Measurements from ENCODE around the gene NSF. TPM values are rescaled to one million over a fixed set of nuclear protein-coding genes. Genes with fewer than 3 reads are reported as not detected.
"Not testable (repeated sequence)": the region's sequence is repeated elsewhere in the genome, so short reads cannot be mapped to it uniquely, and the experiment has no call there.

Gene NSF
- total RNA-seq, 3 donors from 2014 or later: 68.5 to 95.4 (median 69.3) TPM

DNA sequence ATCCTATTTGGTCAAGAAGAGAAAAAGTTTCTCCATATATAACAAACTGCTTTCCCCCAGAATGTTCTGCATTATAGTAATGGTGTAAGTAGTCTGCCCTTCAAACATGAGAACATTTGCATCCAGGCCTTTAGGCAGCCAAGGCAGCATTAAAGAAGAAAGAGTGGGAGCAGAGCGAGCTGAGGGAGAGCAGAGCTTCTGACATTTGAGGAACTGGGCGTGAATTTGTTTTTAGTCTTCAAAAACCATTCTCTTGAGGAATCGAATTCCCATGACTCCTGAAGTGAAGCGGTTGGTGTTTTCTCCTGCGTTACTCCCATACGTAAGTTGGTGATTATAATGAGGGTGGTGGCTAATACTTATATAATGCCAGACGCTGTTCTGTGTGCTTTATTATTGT is 58.8 kb downstream of the NSF start:
- H3K9me3 ChIP-seq; intact Hi-C loops (cut with DNase I, micrococcal nuclease); H3K36me3 ChIP-seq (ENCODE audit: low read depth); H3K4me3 ChIP-seq; ATAC-seq; DNase-seq; H3K4me1 ChIP-seq (ENCODE audit: low read depth): not testable (repeated sequence)

DNA sequence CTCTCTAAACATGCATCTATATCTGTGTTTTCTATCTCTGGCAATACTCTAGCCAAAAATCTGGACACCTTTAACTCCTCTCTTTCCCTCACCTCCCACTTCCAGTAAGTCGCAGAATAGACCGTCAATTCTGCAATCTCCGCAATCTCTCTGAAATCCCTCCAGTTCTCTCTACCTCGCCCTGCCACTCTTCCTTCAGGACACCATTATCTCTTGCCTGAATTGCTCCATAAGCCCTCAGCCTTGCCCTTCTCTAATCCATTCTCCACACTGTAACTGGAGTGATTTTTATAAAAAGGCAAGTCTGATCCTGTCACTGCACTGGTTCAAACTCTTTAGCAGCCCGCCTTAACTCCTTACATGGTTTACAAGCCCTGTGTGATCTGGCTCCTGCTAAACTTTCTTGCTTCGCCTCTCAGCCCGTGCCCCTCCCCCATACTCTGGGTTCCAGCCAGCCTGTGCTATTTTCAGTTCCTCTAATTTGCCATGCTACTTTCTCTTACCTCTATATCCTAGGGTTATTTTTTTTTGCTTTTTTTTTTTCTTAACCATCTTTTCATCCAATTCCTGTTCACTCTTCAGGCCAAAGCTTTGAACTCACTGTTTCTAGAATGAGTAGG is 61.7 kb downstream of the NSF start:
- H3K9me3 ChIP-seq; H3K36me3 ChIP-seq (ENCODE audit: low read depth); intact Hi-C loops (cut with DNase I, micrococcal nuclease); H3K4me1 ChIP-seq (ENCODE audit: low read depth); DNase-seq; H3K4me3 ChIP-seq: not testable (repeated sequence)
- ATAC-seq: peak; percentile 53

DNA sequence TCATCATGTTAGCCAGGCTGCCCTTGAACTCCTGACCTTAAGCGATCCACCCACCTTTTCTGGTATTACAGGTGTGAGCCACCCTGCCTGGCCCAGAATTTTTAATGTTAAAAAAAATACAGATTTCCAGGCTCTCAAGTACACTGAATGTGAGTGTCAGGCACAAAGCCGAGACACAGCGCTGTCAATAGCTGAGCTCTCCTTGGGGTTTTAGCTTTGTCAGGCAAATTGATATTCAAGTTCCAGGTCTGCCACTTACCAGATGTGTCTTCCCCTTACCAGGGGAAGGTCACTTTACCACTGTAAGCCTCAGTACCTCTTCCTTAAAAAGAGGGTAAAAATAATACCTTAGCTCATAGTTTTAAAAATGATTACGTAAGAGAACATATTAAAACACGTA is 67.8 kb downstream of the NSF start:
- not testable (repeated sequence) for ATAC-seq

DNA sequence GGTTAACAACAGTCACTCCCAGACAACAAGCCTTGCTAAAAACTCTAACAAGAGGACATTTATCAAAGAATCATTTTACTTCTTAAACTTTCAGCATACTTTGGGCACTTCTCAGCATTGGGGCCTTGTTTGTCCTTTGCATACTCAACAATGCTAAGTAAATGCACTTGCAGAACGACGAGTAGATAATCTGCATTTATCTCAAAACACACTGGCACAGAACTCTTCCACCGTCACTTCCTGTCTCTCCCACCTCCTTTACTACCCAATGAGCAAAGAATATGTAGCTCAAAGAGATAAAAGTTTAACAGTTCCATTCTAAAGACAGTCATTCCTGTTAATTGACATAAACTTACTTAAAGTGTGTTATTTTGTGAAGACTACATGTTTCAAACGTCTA is 69.2 kb downstream of the NSF start:
- H3K4me3 ChIP-seq; H3K36me3 ChIP-seq (ENCODE audit: low read depth); DNase-seq; H3K9me3 ChIP-seq; intact Hi-C loops (cut with DNase I, micrococcal nuclease); H3K4me1 ChIP-seq (ENCODE audit: low read depth); ATAC-seq: not testable (repeated sequence)

More for the DNA sequence above, 67.8 kb downstream of the NSF start:
- H3K36me3 ChIP-seq (ENCODE audit: low read depth); H3K4me1 ChIP-seq (ENCODE audit: low read depth); H3K4me3 ChIP-seq; H3K9me3 ChIP-seq; DNase-seq; intact Hi-C loops (cut with DNase I, micrococcal nuclease): not testable (repeated sequence)

DNA sequence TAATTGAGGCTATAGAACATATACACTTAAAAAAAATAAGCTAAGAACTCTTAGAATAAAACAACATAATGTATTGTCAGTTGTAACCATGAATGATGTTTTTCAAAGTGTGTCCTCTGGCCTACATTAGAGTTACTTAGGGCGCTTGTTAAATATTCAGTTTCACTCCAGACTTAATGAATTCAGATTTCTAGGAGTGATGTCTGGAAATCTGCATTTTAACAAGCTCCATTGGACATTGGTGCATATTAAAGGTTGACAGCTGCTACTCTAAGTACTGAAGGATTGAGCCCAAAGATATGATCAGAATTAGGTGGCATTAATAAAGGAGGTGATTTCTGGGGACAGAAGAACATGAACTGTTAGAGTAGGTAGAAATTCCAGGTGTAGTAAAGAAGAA is 72.7 kb downstream of the NSF start:
- ATAC-seq: not testable (repeated sequence)

DNA sequence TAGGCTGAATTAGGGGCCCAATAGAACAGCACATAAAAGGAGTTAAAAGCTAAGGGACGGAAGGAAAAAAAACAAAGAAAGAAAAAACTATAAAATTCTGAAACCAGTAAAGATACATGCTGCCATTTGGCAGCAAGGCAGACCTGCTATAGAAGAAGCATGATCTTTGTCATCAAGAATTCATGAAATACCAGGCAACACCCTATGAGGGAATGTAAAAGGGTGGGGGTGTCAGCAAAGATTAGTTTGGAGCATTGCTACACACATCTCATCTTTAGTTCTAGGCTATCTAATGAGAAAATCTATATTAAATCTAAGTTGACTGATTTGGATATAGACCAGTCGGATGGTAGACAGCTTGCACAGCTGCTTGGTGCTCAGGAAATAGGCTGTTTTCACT is 73.1 kb downstream of the NSF start:
- peak; percentile 52 for ATAC-seq
- H3K9me3 ChIP-seq; H3K36me3 ChIP-seq (ENCODE audit: low read depth); H3K4me1 ChIP-seq (ENCODE audit: low read depth); intact Hi-C loops (cut with DNase I, micrococcal nuclease); H3K4me3 ChIP-seq; DNase-seq: not testable (repeated sequence)

More for the DNA sequence above, 72.7 kb downstream of the NSF start:
- H3K9me3 ChIP-seq; H3K4me3 ChIP-seq; H3K4me1 ChIP-seq (ENCODE audit: low read depth); intact Hi-C loops (cut with DNase I, micrococcal nuclease); H3K36me3 ChIP-seq (ENCODE audit: low read depth); DNase-seq: not testable (repeated sequence)

DNA sequence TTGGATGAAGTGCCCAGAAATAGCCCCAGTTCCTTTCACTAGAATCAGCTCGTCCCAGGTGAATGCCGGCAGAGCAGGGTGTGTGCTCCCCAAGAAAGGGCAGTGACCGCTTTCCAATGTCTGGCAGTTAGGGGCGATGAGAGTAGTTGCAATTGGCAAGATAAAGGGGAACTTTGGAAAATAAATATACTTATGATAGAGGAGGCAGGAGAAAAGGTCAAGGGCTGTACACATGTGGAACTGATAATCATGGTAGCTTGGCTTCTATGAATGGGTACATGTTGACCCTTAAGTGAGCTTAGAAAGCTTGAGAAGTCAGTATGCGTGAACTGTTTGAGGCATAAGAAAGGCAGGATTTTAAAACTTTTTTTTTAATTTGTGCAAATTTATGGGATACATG is 75.5 kb downstream of the NSF start:
- peak in 1 of 3 donors; percentile 3 for DNase-seq
- H3K4me1 ChIP-seq (ENCODE audit: low read depth); intact Hi-C loops (cut with DNase I, micrococcal nuclease); H3K36me3 ChIP-seq (ENCODE audit: low read depth); ATAC-seq; H3K9me3 ChIP-seq; H3K4me3 ChIP-seq: not testable (repeated sequence)

DNA sequence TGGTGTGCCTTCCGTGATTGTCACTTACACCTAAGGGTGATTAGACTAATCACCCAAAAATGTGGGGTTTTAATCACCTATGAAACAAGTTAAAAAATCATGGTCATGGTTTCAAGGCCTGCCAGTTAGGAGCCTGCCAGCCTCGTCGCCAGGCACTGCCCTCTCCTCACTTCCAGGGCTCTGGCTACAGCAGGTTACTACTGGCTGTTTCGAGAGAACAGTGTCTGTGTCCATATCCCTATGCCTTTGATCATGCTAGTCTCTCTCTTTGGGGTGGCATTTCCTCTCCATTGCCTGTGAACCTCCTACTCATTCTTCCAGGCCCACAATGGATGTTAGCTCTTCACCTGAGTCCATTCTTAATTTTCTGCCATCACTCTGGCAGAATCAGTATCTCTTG is 80.3 kb downstream of the NSF start:
- H3K36me3 ChIP-seq (ENCODE audit: low read depth); DNase-seq; H3K4me3 ChIP-seq; ATAC-seq; H3K9me3 ChIP-seq; H3K4me1 ChIP-seq (ENCODE audit: low read depth); intact Hi-C loops (cut with DNase I, micrococcal nuclease): not testable (repeated sequence)

DNA sequence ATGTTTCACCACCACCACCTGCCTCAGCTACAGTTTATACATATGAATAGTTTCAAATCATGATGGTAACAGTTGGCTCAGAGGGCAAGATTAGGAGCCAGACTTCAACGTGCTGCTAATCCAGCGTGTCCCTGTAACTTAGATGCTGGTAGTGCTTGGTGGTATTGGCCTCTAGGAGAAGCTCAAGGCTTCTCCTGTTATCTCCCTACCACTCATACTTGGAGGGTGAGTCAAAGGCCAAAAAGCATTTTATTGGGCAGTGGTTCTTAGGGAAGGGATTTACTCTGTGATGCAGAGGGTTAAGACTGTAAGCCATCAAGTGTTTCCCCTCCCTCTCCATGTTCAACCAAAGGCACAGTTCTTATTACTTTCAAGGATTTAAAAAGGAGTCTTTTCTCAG is 82.3 kb downstream of the NSF start:
- intact Hi-C loops (cut with DNase I, micrococcal nuclease): not testable (repeated sequence)

DNA sequence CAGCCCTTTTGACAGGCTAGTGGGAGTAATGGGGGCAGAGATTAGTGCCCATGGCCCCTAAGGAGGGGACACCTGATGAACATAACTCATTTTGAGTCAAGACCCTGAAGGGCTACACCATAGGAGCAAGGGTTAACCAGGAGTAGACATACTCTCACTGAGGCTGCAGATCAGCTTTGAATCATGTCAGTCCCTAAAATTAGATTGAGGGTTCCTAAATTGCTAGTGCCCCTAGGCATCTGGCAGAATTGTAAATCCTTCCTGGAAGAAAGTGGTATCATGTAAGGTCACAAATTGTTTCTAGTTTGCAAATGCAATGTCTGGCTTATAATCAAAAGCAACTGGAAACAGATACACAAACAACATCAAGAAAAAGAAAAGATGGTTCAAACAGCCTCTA is 87.3 kb downstream of the NSF start:
- H3K4me1 ChIP-seq (ENCODE audit: low read depth); DNase-seq; ATAC-seq; intact Hi-C loops (cut with DNase I, micrococcal nuclease); H3K36me3 ChIP-seq (ENCODE audit: low read depth); H3K9me3 ChIP-seq; H3K4me3 ChIP-seq: not testable (repeated sequence)

More for the DNA sequence above, 82.3 kb downstream of the NSF start:
- H3K9me3 ChIP-seq; H3K36me3 ChIP-seq (ENCODE audit: low read depth); H3K4me3 ChIP-seq; ATAC-seq; H3K4me1 ChIP-seq (ENCODE audit: low read depth); DNase-seq: not testable (repeated sequence)

DNA sequence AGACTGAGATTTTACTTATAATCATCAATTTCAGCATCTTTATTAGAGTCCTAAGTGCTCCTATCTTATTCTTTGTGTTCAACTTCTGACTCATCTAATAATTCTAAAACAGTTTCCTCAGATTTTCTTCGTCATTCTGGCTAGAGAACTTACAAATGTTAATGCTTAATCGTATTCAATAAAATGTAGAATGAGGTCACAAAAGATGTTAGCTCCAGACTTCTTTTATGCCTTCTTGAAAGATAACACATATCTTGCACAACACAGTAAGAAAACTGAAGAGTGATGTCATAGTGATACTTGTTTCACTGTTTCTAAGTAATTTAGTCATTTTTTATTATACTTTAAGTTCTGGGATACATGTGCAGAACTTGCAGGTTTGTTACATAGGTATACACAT is 93.2 kb downstream of the NSF start:
- DNase-seq; H3K9me3 ChIP-seq; H3K36me3 ChIP-seq (ENCODE audit: low read depth); H3K4me1 ChIP-seq (ENCODE audit: low read depth); ATAC-seq; H3K4me3 ChIP-seq; intact Hi-C loops (cut with DNase I, micrococcal nuclease): not testable (repeated sequence)

DNA sequence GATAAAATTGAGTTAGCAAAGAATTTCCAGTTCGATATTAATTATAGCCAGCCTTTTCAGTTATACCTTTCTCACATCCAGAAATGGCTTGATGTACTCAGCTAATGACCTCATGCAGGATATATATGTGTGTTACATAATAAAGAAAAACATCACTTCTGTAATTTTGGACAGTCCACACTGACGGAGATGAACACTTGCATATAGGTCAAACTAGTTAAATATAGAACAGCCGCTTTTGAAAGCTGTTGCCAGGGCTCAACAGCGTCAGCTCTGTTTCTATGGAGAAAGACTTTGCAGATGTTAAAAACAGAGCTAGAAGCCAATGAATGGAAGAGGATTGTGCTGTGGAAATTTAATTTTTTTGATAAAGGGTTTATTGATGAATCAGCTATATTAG is 94.8 kb downstream of the NSF start:
- H3K9me3 ChIP-seq; H3K4me3 ChIP-seq; DNase-seq; H3K36me3 ChIP-seq (ENCODE audit: low read depth); intact Hi-C loops (cut with DNase I, micrococcal nuclease); H3K4me1 ChIP-seq (ENCODE audit: low read depth); ATAC-seq: not testable (repeated sequence)

DNA sequence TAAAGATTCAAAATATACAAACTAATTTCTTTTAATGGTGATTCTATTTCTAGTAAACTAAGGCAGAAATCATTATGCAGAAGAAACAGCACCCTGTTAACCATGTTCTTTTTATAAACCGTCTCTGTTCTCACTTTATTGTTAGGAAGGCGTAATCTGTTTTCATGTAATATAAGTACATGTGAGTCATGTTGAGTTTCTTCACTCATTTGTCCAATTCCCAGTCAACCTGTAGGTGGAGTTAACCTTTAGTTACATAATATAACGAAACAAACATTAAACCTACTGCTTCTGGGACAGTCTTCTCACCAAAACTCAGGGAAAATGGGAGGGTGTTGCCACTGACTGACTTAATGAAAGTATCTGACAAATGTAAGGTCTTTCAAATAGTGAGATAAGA is 101.7 kb downstream of the NSF start:
- H3K36me3 ChIP-seq (ENCODE audit: low read depth); H3K4me1 ChIP-seq (ENCODE audit: low read depth); H3K4me3 ChIP-seq; intact Hi-C loops (cut with DNase I, micrococcal nuclease); DNase-seq; H3K9me3 ChIP-seq: not testable (repeated sequence)
- peak; percentile 81 for ATAC-seq

DNA sequence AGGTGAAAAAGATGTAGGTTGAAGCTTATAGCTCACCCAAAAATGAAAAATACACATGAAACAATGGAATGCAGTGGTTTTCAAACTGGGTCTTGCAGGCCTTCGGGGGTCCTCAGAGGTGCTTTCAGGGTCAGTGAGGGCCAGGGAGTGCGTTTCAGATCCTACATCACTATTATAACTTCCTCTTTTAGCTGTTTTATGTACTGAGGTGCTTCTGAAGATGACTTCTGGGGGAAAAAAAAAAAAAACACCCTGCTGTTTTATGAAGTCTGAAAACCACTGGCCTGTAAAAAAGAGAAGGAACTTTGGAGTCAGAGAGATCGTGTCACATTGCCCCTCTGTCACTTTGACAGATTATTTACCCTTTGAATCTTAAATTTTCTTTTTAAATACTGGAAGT is 102.8 kb downstream of the NSF start:
- H3K36me3 ChIP-seq (ENCODE audit: low read depth); H3K9me3 ChIP-seq; ATAC-seq; H3K4me3 ChIP-seq; H3K4me1 ChIP-seq (ENCODE audit: low read depth); intact Hi-C loops (cut with DNase I, micrococcal nuclease); DNase-seq: not testable (repeated sequence)

DNA sequence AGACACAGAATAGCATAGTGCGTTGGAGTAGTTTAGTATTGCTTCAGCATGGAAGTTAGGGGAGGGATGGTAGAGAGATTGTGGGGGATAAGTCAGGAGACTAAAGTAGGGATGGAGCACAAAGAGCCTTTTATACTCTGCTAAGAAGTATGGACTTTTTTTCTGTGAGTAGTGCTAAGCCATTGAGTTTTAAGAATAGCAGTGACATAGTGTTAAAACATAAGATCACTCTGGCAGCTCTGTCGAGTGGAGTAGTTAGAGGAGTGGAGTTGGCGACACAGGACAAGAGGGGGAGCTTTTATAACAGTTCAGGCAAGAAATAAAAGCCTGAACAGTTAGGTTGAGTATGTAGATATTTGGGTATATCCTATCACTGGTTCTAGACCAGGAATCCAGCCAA is 106.1 kb downstream of the NSF start:
- intact Hi-C loops (cut with DNase I, micrococcal nuclease); H3K4me3 ChIP-seq; ATAC-seq; H3K4me1 ChIP-seq (ENCODE audit: low read depth); DNase-seq; H3K9me3 ChIP-seq; H3K36me3 ChIP-seq (ENCODE audit: low read depth): not testable (repeated sequence)
